HL-60/S4 treated with phorbol 12-myristate 13-acetate at 8.2 ng/mL for 4 days and 3 days (cell line): ENCODE data around the gene HILPDA.
"Not testable (repeated sequence)": the region's sequence is repeated elsewhere in the genome, so short reads cannot be mapped to it uniquely, and the experiment has no call there.

Experiments
- in situ Hi-C: fragments of 300-500 bp; cut with MboI; formaldehyde crosslinking; loops from 2 replicates; pipeline ENCODE4 v1.15.0; 2022; ENCODE audit warnings: low sequenced_read_pairs

The HILPDA gene

DNA sequence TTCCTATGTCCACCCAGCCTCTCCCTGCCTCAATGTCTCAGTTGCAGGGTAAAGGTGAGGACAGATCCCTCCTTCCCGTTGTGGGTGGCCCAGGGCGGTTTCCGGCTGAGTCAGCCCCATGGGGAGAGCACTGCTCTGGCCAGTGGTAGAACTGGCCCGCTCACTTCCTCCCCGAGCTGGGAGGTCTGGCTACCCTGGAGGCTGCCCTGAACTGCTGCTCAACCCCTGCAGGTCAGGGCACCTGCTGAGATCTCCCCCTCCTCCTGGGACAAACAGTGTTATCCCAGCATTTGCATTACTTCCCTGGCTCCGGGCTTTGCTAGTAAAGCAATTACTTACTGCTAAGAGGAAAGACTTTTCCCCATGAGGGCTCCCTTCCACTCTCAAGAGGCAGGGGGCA is 24.5 kb upstream of the HILPDA start:
- in situ Hi-C loops = no loop called here

DNA sequence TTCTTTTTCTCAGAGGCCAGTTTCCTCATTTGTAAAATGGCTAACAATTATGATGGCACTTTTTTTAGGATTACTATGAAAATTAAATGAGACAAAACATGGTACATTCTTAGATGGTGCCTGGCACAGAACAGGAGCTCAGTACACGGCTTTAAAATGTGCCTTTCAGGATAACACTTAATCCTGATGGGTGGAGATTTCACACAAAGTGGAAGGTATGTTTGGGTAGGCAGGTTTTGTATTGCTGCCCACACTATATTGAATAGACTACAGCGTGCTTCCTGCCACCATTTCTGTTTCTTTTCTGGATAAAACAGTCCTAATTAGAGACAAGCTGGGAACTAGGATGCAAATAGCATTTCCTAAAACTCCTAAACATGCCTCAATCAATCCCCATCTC is 23.9 kb upstream of the HILPDA start:
- in situ Hi-C loops = no loop called here

DNA sequence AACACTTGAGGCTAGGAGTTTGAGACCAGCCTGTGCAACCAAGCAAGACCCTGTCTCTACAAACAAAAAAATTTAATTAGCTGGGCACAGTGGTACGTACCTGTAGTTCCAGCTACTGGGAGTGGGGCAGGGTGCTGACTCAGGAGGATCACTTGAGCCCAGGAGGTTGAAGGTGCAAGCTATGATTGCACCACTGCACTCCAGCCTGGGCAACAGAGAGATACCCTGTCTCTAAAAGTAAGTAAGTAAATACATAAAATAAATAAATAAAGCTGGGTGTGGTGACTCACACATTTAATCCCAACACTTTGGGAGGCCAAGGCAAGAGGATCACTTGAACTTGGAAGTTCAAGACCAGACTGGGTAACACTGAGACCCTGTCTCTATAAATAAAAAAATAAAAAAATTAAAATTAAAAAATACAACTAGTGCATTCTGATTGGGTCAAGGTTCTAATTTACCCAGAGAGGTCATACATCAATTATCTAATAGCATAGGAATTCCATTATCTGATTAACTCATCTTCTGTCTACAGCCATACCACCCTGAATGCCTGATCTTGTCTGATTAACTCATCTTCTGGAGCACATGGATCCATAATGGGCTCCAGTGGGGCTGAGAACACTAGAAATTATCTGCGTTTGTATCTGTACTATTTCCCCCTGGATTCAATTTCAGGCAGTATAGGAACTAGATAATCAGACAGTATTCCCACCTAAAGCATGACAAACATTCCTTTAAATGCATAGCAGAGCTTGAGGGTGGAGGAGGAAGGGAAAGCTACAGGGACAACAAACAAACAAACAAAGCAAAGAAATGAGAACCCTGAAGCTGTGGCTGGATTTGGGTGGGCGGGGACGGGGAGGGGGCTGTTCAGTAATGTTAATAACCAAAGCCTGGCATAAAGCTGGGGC is 21.0 kb upstream of the HILPDA start:
- in situ Hi-C loops = no loop called here

DNA sequence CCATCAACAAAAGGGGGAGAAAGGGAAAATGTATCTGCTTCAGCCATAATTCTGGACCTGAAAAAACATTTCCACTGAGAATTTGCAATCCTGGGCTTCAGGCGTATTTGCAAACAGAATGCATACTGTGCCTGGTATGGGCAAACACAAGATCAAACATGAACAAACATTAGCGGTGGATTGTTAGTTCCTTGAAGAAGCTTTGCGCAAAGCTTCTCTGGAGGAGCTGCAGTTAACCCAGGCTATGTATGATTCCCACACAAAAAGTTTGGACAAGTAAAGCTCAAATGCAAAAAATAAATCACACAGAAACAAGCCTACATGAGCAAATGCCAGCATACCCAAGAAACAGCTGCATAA is 20.4 kb upstream of the HILPDA start:
- in situ Hi-C loops = no loop called here

DNA sequence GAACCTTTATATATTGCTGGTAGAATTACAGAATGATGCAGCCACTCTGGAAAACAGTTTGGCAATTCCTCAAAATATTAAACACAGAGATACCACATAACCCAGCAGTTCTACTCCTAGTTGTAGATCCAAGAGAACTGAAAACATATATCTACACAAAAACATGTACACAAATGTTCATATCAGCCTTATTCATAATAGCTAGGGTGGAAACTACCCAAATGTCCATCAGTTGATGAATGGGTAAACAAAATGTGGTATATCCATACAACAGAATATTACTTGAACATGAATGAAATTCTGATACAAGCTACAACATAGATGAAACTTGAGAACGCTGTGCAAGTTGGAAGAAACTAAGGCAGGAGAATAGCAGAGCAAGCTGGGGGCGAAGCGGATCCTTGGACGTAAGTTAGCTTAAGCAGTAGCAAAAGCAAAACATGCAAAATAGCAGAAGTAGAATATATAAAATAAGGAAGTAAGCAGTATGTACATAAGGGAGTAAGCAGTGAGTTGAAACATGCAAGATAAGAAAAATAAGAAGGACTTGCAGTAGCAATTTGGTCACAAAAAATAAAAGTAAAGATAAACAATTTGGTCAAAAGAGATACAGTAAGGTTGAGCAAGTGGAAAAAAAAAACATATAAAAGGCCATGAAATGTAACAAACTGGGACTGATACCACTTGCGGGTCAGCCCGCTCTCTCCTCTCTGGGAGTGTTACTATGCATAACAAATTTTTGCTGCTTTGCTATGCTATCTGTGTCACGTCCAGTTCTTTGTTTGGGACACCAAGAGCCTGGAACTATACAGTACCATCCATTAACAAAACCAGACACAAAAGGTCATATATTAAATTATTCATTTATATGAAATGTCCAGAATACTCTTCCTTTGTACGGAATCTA is 18.0 kb upstream of the HILPDA start:
- in situ Hi-C loops = no loop called here

DNA sequence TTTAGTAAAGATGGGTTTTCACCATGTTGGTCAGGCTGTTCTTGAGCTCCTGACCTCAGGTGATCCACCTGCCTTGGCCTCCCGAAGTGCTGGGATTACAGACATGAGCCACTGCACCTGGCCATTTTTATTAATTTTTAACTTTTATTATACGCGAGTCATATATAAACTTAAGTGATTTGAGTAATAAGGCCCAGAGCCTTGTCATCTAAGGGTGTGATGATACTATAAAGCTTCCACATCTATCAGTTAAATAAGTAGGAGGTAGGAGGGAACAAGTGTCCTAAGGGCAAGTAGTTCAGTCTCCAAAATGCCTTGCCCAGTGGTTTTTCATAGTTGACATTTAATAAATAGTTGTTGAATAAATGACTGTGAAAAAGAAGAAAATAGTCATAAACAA is 13.3 kb upstream of the HILPDA start:
- in situ Hi-C loops = no loop called here

DNA sequence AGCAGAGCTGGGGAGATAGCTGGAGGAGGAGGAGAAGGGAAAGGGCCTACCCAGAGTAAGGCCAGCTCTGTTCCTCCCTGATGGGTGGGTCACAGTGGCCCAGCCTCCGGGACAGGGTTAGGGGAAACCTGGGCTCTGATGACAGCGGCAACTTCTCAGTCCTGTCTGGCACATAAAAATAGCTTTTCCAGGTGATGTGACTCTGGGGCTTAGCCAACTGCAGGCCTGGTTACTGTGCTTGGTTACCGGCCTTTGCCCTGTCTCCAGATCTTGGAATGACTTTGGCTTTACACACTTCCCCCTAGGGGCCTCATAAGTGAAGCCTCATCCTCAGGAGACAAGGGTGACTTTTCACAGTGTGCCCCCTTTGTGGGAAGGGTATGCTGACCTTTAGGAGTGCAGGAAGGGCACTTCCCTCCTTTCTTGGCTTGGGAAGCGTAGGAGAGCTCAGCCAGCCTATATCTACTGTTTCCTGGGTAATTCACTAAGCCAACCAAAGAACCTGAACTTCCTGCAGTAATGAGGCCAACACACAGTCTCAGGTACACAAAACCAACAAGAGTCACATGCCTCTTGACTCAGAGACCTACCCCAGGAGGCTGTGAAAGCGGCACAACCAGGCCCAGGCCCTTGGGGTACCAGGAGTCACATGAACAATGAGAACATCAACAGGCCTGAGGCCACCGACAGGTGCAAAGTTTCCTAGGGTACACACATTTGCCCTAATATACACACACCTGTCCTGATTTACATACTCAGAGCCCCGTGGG is 11.7 kb upstream of the HILPDA start:
- in situ Hi-C loops = no loop called here

DNA sequence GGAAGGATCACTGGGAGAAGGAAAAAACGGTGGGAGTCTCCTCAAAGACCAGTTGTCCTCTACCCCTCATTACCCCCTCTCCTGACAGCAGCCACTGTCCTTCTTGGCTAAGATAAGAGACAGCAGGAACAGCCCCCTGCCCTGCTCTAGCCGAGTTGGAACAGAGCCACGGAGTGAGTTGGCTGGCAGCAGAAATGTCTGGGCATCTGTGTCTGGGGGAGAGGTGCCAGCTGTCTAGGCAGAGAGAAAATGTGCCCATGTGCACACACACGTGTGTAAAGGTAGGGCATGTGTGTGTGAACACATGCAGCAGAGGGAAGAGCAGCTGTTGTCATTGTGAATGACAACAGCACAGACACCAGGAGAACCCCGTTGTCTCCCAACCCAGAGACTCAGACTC is 9.4 kb upstream of the HILPDA start:
- in situ Hi-C loops = no loop called here

DNA sequence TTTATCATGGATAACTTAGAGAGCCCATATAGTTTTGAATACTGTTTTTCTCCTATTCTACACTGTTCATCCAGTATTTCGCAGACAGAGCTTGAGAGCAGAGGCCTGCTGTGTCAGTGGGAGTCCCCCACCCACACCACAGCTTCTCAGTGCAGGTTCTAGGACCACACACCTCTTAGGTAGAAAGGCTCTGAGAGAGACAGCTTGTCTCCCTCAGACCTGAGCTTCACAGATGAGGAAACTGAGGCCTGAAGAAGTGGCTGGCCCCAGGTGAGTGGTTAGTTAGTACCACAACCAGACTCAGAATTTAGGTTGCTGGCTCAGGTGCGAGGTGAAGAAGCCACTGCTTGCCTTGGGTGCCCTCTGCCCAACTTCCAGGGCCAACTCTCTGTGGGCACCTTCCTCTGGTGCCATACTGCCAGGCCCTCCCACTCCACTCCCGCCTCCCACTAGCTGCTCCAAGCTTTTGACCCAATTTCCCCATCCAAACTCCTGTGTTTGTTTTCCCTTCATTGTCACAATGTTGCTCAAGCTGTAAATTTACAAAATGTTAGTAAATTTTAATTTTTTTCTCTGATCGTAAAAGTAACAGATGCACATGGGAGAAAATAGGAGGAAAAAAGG is 7.6 kb upstream of the HILPDA start:
- in situ Hi-C loops = no loop called here

DNA sequence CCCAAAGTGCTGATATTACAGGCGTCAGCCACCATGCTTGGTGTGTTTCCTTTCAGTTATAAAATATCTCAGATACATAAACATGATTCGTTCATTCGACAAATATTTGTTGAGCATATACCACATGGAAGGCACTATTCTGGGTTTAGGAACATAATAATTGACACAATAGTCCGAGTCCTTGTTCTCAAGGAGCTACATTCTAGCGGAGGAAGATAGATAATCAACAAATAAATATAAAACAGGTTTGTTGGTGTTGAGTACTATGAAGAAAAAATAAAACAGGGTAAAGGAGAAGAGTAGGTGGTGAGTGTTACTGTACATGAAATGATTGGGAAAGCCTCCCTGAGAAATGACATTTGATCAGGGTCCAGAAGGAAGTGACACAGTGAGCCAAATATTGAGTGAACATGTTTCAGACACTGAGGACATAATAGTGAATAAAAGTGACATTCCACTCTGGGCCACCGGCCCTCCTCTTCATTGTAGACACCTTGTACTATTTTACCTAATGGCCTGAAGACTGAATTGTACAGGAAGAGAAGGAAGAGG is 6.9 kb upstream of the HILPDA start:
- in situ Hi-C loops = no loop called here

DNA sequence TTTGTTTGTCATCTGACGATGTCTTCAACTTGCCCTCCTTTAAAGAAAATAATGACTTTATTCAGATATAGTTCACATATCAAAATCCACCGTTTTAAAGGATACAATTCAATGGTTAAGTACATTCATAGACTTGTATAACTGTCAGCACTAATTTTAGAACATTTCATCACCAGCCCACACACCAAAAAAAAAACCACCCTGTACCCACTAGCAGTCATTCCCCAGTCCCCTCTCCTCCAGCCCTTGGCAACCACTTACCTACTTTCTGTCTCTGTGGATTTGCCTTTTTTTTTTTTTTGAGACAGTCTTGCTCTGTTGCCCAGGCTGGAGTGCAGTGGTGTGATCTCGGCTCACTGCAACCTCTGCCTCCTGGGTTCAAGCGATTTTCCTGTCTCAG is 5.3 kb upstream of the HILPDA start:
- in situ Hi-C loops = no loop called here

DNA sequence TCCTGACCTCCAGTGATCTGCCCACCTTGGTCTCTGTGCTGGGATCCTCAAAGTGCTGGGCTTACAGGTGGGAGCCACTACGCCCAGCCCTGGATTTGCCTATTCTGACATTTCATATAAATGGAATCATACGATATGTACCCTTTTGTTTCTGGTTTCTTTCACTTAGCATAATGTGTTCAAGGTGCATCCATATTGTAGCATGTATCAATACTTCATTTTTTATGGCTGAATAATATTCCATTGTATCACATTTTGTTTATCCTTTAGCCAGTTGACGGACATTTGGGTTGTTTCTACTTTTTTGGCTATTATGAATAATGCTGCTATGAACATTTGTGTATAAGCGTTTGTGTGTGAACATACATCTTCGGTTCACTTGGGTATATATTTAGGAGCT is 4.8 kb upstream of the HILPDA start:
- in situ Hi-C loops = no loop called here

DNA sequence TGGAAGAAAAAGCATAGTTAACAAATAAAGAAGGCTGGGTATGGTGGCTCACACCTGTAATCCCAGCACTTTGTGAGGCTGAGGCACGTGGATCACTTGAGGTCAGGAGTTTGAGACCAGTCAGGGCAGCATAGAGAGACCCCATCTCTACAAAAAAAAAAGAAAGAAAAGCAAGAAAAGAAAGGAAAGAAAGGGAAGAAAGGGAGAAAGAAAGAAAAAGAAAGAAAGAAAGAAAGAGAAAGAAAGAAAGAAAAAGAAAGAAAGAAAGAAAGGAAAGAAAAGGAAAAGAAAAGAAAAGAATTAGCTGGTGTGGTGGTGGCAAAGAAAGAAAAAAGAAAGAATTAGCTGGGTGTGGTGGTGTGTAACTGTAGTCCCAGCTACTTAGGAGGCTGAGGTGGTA is 3.1 kb upstream of the HILPDA start:
- in situ Hi-C loops = no loop called here

DNA sequence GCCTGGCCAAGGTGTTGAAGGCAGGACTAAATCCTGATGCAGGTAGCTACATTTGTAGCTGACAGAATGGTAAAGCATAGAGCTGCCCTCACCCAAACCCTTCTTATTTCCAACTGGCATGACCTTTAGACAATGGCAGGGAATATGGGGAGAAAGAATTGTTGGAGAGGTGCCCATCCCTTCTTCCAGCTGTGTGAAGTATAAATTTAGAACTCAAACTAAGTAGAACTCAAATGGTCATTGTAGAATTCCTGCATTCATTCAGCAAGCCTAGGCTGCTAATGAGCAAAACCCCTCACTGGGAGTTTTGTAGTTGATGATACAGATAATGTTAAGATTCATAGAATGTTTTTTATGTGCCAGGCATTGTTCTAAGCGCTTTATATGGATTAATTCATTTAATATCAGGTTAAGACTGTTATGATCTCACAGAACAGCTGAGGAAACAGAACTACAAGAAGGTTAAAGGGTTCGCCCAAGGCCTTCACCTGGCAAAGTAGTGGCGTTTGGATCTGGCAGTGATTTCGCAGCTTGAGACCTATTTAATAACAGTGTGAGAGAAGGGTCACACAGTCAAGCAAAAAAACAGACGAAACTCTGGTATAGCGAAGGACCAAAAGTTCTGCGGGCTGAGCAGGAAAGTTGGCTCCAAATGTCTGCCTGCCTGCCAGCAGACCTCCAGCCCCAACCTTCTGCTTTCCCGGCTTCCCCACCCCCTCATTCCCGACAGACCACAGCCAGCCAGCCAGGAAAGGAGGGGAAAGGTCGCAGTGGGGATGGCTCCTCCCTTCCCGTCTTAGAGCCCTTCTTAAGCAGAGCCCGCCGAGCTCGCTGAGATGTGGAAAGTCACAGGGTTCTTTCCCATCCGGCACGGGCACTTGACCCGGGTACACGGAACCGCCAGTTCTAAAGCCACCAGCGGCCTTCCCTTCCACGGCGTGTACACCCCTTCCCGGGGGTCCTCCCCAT is 1.6 kb upstream of the HILPDA start:
- in situ Hi-C loops = no loop called here

DNA sequence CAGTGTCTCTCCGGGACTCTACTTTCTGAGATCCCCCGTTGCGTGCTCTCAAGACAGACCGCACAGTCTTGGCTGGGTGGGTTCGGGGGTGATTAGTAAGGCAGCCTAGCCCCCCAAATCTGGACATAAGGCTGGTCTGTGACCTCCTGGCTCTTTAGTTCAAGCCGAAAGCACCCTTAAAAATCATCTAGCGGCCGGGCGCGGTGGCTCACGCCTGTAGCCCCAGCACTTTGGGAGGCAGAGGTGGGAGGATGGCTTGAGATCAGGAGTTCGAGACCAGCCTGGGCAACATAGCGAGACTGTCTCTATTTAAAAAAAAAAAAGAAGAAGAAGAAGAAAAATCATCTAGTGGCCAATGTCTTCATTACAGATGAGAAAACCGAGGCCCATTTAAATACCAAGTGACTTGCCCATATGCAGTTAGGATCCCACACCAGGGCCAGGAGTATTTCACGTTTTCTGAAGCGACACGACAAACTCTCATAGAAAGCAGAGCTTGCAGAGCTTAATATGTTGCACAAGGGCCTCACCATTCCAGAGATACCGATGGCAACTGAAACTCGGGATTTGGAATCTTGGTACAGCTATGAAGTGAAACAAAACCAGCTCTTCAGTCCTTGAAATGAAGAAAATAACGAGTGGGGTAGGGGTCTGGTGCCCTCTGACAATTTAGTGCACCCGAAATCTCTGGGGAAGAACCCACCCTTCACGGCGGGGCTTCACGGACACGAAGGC is 703 bp upstream of the HILPDA start:
- in situ Hi-C loops = no loop called here

DNA sequence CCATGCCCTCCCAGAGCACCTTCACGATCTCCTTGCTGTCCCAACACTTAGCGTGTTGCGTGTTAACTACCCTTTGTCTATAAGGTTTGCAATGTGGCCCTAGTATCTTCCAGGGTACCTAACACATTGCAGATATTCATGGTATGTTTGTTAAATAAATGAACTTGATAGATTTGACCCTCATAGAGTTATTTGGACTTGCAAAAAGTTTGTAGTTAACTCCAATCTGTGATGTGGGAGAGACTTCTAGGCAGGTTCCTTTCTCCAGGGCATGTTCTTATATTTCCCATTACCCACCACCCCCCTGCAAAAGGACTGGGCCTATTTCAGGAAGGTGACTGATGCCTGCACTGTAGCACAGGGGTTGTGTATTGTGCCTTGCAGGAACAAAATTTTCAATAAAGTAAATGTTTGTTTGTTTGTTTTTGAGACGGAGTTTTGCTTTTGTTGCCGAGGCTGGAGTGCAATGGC is 612 bp downstream of the HILPDA start:
- in situ Hi-C loops = no loop called here

DNA sequence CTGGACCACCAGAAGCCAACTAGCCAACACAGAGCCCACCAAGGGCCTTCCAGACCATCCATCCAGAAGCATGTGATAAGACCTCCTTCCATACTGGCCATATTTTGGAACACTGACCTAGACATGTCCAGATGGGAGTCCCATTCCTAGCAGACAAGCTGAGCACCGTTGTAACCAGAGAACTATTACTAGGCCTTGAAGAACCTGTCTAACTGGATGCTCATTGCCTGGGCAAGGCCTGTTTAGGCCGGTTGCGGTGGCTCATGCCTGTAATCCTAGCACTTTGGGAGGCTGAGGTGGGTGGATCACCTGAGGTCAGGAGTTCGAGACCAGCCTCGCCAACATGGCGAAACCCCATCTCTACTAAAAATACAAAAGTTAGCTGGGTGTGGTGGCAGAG is 1.7 kb downstream of the HILPDA start:
- in situ Hi-C loops = not testable (repeated sequence)

DNA sequence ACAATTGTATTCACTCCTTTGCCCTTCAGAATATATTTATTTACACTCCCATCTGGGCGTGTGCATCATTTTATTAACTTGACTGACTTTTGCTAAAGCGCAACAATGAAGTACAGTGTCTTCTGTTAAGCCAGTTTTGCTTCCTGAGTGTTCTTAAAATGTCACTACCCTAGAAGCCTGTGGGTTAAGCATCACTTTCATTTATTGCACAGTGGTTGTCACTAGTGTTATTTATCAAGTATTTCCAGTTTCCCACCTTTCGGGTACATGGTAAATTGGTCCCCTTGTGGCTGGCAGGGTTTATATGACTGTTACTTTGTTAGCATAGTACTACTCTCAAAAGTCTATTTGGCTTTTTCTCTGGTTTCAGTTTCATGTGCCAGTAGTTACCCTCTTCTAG is 3.3 kb downstream of the HILPDA start:
- in situ Hi-C loops = no loop called here
